Natural killer cell treated with Interleukin-12 subunit alpha and Interleukin-12 subunit beta and Interleukin-15 and Interleukin-18, amount 100 ng/mL, for 72 hours (primary cell): ENCODE measurements around the gene TSPAN9. TPM values are rescaled to one million over a fixed set of nuclear protein-coding genes. Genes with fewer than 3 reads are reported as not detected.

Source experiments
- ATAC-seq, 2 donors: fragments of 150-1000 bp; cut with Tn5 transposase in 1 of 2; sonication (Bioruptor Pico), chemical (Tn5 transposase) in 1 of 2; 2 replicates each; pipeline ENCODE4 v1.10.0; 2021
- DNase-seq: peaks from one replicate; pipeline ENCODE4 v3.0.0; 2022; ENCODE audit warnings: low spot score
- H3K27ac Mint-ChIP-seq, 2 donors: 1 replicate in 1 of 2; 2 replicates in 1 of 2; pipeline ENCODE4 v1.8.0; 2022; ENCODE audit warnings: mixed read lengths in 2 of 2, mild to moderate bottlenecking in 1 of 2, moderate library complexity in 1 of 2
- H3K27me3 Mint-ChIP-seq, 2 donors: 1 replicate in 1 of 2; 2 replicates in 1 of 2; pipeline ENCODE4 v1.8.0; 2022; ENCODE audit warnings: mixed read lengths in 2 of 2
- H3K36me3 Mint-ChIP-seq: one replicate; pipeline ENCODE4 v1.8.0; 2022; ENCODE audit warnings: mixed read lengths
- H3K4me1 Mint-ChIP-seq, 2 donors: 1 replicate in 1 of 2; 2 replicates in 1 of 2; pipeline ENCODE4 v1.8.0; 2022; ENCODE audit warnings: low read depth in 2 of 2, mixed read lengths in 2 of 2, mild to moderate bottlenecking in 1 of 2
- H3K4me3 Mint-ChIP-seq: one replicate; pipeline ENCODE4 v1.8.0; 2022; ENCODE audit warnings: mixed read lengths
- H3K9me3 Mint-ChIP-seq: 2 replicates; pipeline ENCODE4 v1.8.0; 2022; ENCODE audit warnings: mixed read lengths
- total RNA-seq, 2 donors: library from RNA; stranded (reverse); gene quantifications; one replicate each; pipeline ENCODE4 v1.2.3, GENCODE V29; 2022

The TSPAN9 gene
- total RNA-seq, 2 donors from 2014 or later = 0.10 TPM; not detected in 1

- H3K4me1 Mint-ChIP-seq = no peaks in the 10 kb centered on the region
- H3K9me3 Mint-ChIP-seq = no peaks in the 10 kb centered on the region
- DNase-seq (no peak), ATAC-seq (no peak)
- no peak overlapping the region for H3K4me3 Mint-ChIP-seq
- no peak overlapping the region for H3K27ac Mint-ChIP-seq
- no peaks in the 10 kb centered on the region for H3K36me3 Mint-ChIP-seq
- H3K27me3 Mint-ChIP-seq = peaks cover 17 to 18% of the 10 kb centered on the region in 2 donors
These were observed 200.2 kb downstream of the TSPAN9 start for GRCh38 chr12:3277306-3277943.

- peaks cover 16 to 17% of the 10 kb centered on the region in 2 donors for H3K27me3 Mint-ChIP-seq
- no peak overlapping the region for H3K27ac Mint-ChIP-seq
- H3K4me3 Mint-ChIP-seq = no peak overlapping the region
- no peaks in the 10 kb centered on the region for H3K4me1 Mint-ChIP-seq
- no peak for DNase-seq
- ATAC-seq = no peak
- H3K9me3 Mint-ChIP-seq = no peaks in the 10 kb centered on the region
- no peaks in the 10 kb centered on the region for H3K36me3 Mint-ChIP-seq
These were observed 201.7 kb downstream of the TSPAN9 start for GRCh38 chr12:3278681-3279414.

- Mint-ChIP-seq H3K27ac (no peak overlapping the region), H3K4me3 (no peak overlapping the region), H3K4me1 (no peaks in the 10 kb centered on the region), H3K36me3 (no peaks in the 10 kb centered on the region), H3K9me3 (no peaks in the 10 kb centered on the region), H3K27me3 (peaks cover 16 to 17% of the 10 kb centered on the region in 2 donors)
- ATAC-seq = no peak
- no peak for DNase-seq
These were observed 202.2 kb downstream of the TSPAN9 start for GRCh38 chr12:3279415-3279780.

- no peak overlapping the region for H3K4me3 Mint-ChIP-seq
These were observed 202.7 kb downstream of the TSPAN9 start for GRCh38 chr12:3279832-3280231.

GRCh38 chr12:3280967-3281366 is 203.8 kb downstream of the TSPAN9 start:
- DNase-seq = no peak
- Mint-ChIP-seq H3K9me3 (no peaks in the 10 kb centered on the region), H3K27me3 (peaks cover 16% of the 10 kb centered on the region in 2 donors), H3K27ac (no peak overlapping the region), H3K4me3 (no peak overlapping the region), H3K36me3 (no peaks in the 10 kb centered on the region), H3K4me1 (no peaks in the 10 kb centered on the region)
- ATAC-seq = no peak

More at GRCh38 chr12:3279832-3280231, 202.7 kb downstream of the TSPAN9 start:
- H3K27me3 Mint-ChIP-seq = peaks cover 16 to 17% of the 10 kb centered on the region in 2 donors
- DNase-seq (no peak), ATAC-seq (no peak)
- H3K27ac Mint-ChIP-seq = no peak overlapping the region
- no peaks in the 10 kb centered on the region for H3K36me3 Mint-ChIP-seq
- no peaks in the 10 kb centered on the region for H3K9me3 Mint-ChIP-seq
- no peaks in the 10 kb centered on the region for H3K4me1 Mint-ChIP-seq

GRCh38 chr12:3281588-3282383 is 204.6 kb downstream of the TSPAN9 start:
- H3K36me3 Mint-ChIP-seq = no peaks in the 10 kb centered on the region
- no peaks in the 10 kb centered on the region for H3K4me1 Mint-ChIP-seq
- H3K4me3 Mint-ChIP-seq = no peak overlapping the region
- H3K9me3 Mint-ChIP-seq = no peaks in the 10 kb centered on the region
- no peak overlapping the region for H3K27ac Mint-ChIP-seq
- ATAC-seq (no peak), DNase-seq (no peak)
- H3K27me3 Mint-ChIP-seq = peaks cover 8 to 12% of the 10 kb centered on the region in 2 donors

GRCh38 chr12:3282384-3282670 is 205.1 kb downstream of the TSPAN9 start:
- no peak for DNase-seq
- ATAC-seq = no peak
- Mint-ChIP-seq H3K4me3 (no peak overlapping the region), H3K27me3 (peaks cover 8 to 12% of the 10 kb centered on the region in 2 donors), H3K27ac (no peak overlapping the region), H3K4me1 (no peaks in the 10 kb centered on the region), H3K36me3 (no peaks in the 10 kb centered on the region), H3K9me3 (no peaks in the 10 kb centered on the region)

GRCh38 chr12:3283137-3283680 is 206.0 kb downstream of the TSPAN9 start:
- peaks cover 8 to 10% of the 10 kb centered on the region in 2 donors for H3K27me3 Mint-ChIP-seq
- H3K27ac Mint-ChIP-seq = no peak overlapping the region
- DNase-seq (no peak), ATAC-seq (no peak)
- no peaks in the 10 kb centered on the region for H3K9me3 Mint-ChIP-seq
- no peaks in the 10 kb centered on the region for H3K4me1 Mint-ChIP-seq
- H3K36me3 Mint-ChIP-seq = no peaks in the 10 kb centered on the region
- no peak overlapping the region for H3K4me3 Mint-ChIP-seq

- Mint-ChIP-seq H3K4me3 (no peak overlapping the region), H3K9me3 (no peaks in the 10 kb centered on the region), H3K27me3 (peaks cover under 1 to 2% of the 10 kb centered on the region in 2 donors), H3K4me1 (no peaks in the 10 kb centered on the region), H3K27ac (no peak overlapping the region), H3K36me3 (no peaks in the 10 kb centered on the region)
- no peak for DNase-seq
- ATAC-seq = no peak
These were observed 207.2 kb downstream of the TSPAN9 start for GRCh38 chr12:3284405-3284804.

GRCh38 chr12:3285570-3285969 is 208.4 kb downstream of the TSPAN9 start:
- Mint-ChIP-seq H3K27ac (no peak overlapping the region), H3K4me1 (no peaks in the 10 kb centered on the region), H3K4me3 (no peak overlapping the region), H3K9me3 (no peaks in the 10 kb centered on the region), H3K36me3 (no peaks in the 10 kb centered on the region), H3K27me3 (peaks cover 0 to 2% of the 10 kb centered on the region in 2 donors)
- no peak for ATAC-seq
- no peak for DNase-seq

GRCh38 chr12:3288690-3289089 is 211.5 kb downstream of the TSPAN9 start:
- ATAC-seq (no peak), DNase-seq (no peak)
- no peaks in the 10 kb centered on the region for H3K9me3 Mint-ChIP-seq
- no peaks in the 10 kb centered on the region for H3K4me1 Mint-ChIP-seq
- peaks cover 0 to 2% of the 10 kb centered on the region in 2 donors for H3K27me3 Mint-ChIP-seq
- no peaks in the 10 kb centered on the region for H3K36me3 Mint-ChIP-seq
- H3K27ac Mint-ChIP-seq = no peak overlapping the region
- no peak overlapping the region for H3K4me3 Mint-ChIP-seq

- H3K4me1 Mint-ChIP-seq = no peaks in the 10 kb centered on the region
- no peak for ATAC-seq
- DNase-seq = no peak
- H3K27ac Mint-ChIP-seq = no peak overlapping the region
- no peak overlapping the region for H3K4me3 Mint-ChIP-seq
- H3K27me3 Mint-ChIP-seq = peaks cover 0 to 1% of the 10 kb centered on the region in 2 donors
- H3K36me3 Mint-ChIP-seq = no peaks in the 10 kb centered on the region
- no peaks in the 10 kb centered on the region for H3K9me3 Mint-ChIP-seq
These were observed 212.5 kb downstream of the TSPAN9 start for GRCh38 chr12:3289702-3290101.

GRCh38 chr12:3291939-3292338 is 214.8 kb downstream of the TSPAN9 start:
- Mint-ChIP-seq H3K36me3 (no peaks in the 10 kb centered on the region), H3K27ac (no peak overlapping the region), H3K9me3 (no peaks in the 10 kb centered on the region), H3K4me1 (no peaks in the 10 kb centered on the region), H3K4me3 (no peak overlapping the region), H3K27me3 (no peaks in the 10 kb centered on the region)
- ATAC-seq (no peak), DNase-seq (no peak)
